Neural cell (in vitro differentiated cells): ENCODE measurements around the gene ANO3. TPM values are rescaled to one million over a fixed set of nuclear protein-coding genes. Genes with fewer than 3 reads are reported as not detected.

ENCODE experiments used
- H2AFZ ChIP-seq: fragments of 200-600, 300-800 bp; sonication (generic), shearing (Covaris generic); 2 replicates; pipeline ENCODE4 v1.6.0; 2014; ENCODE audit warnings: low read depth, mild to moderate bottlenecking, antibody characterized with exemption, low read length, moderate library complexity
- H3F3A ChIP-seq: fragments of 200-600 bp; shearing (Covaris generic); 2 replicates; pipeline ENCODE4 v1.6.1; 2016; ENCODE audit warnings: mild to moderate bottlenecking, moderate library complexity, mixed read lengths, antibody characterized with exemption, low read length; ENCODE audit not compliant: insufficient read depth, poor library complexity, severe bottlenecking
- H3K27ac ChIP-seq: fragments of 200-600, 300-800 bp; sonication (generic), shearing (Covaris generic); 2 replicates; pipeline ENCODE4 v1.5.1; 2014; ENCODE audit warnings: mild to moderate bottlenecking, low read length, moderate library complexity
- H3K27me3 ChIP-seq: fragments of 300-800, 200-600 bp; sonication (generic), shearing (Covaris generic); 2 replicates; pipeline ENCODE4 v1.6.0; 2014; ENCODE audit warnings: mild to moderate bottlenecking, low read depth, low read length, moderate library complexity; ENCODE audit not compliant: insufficient read depth
- H3K36me3 ChIP-seq: fragments of 300-800, 200-600 bp; sonication (generic), shearing (Covaris generic); 2 replicates; pipeline ENCODE4 v1.5.1; 2014; ENCODE audit warnings: mild to moderate bottlenecking, antibody characterized with exemption, low read length, moderate library complexity; ENCODE audit not compliant: insufficient read depth
- H3K4me2 ChIP-seq: fragments of 300-800, 200-600 bp; sonication (generic), shearing (Covaris generic); 2 replicates; pipeline ENCODE4 v1.6.0; 2014; ENCODE audit warnings: mild to moderate bottlenecking, low read length
- H3K4me3 ChIP-seq: fragments of 300-800, 200-600 bp; sonication (generic), shearing (Covaris generic); 2 replicates; pipeline ENCODE4 v1.5.1; 2014; ENCODE audit warnings: mild to moderate bottlenecking, low read length, moderate library complexity
- H3K79me2 ChIP-seq: fragments of 200-600 bp; shearing (Covaris generic); replicated peaks from 2 replicates; pipeline ENCODE4 v1.6.0; 2014; ENCODE audit warnings: mild to moderate bottlenecking, low read length, moderate library complexity; ENCODE audit not compliant: insufficient read depth
- H3K9ac ChIP-seq: fragments of 300-800, 200-600 bp; sonication (generic), shearing (Covaris generic); 2 replicates; pipeline ENCODE4 v1.6.1; 2016; ENCODE audit warnings: mild to moderate bottlenecking, low read length, mixed read lengths
- H3K9me2 ChIP-seq: fragments of 200-600 bp; shearing (Covaris generic); 2 replicates; pipeline ENCODE4 v1.6.1; 2016; ENCODE audit warnings: mild to moderate bottlenecking, low read length, mixed read lengths; ENCODE audit not compliant: insufficient read depth
- H3K9me3 ChIP-seq: fragments of 200-600, 300-800 bp; sonication (generic), shearing (Covaris generic); 2 replicates; pipeline ENCODE4 v1.6.1; 2016; ENCODE audit warnings: mild to moderate bottlenecking, mixed run types, low read length, moderate library complexity, mixed read lengths
- H4K20me1 ChIP-seq: fragments of 200-600 bp; shearing (Covaris generic); 2 replicates; pipeline ENCODE4 v1.6.1; 2016; ENCODE audit warnings: mild to moderate bottlenecking, mixed run types; ENCODE audit not compliant: insufficient read depth
- EP300 ChIP-seq: fragments of 450-650 bp; conservative IDR thresholded peaks from 2 replicates; pipeline ENCODE4 v1.6.1; 2014; ENCODE audit warnings: antibody characterized with exemption, mild to moderate bottlenecking, moderate library complexity; ENCODE audit not compliant: poor library complexity, severe bottlenecking
- EZH2 ChIP-seq: fragments of 200-600, 300-800 bp; shearing (Covaris generic), sonication (generic); IDR thresholded peaks from 2 replicates; pipeline ENCODE4 v1.6.1; 2014; ENCODE audit warnings: antibody characterized with exemption, low read length, borderline replicate concordance, mild to moderate bottlenecking; ENCODE audit not compliant: insufficient read depth, poor library complexity, severe bottlenecking
- MXI1 ChIP-seq: fragments of 450-650 bp; conservative IDR thresholded peaks from 2 replicates; pipeline ENCODE4 v1.6.1; 2014; ENCODE audit warnings: antibody characterized with exemption, mild to moderate bottlenecking; ENCODE audit not compliant: poor library complexity, severe bottlenecking
- POLR2AphosphoS5 ChIP-seq: IDR thresholded peaks from 2 replicates; pipeline ENCODE4 v1.6.1; 2012
- RAD21 ChIP-seq: fragments of 450-650 bp; conservative IDR thresholded peaks from 2 replicates; pipeline ENCODE4 v1.6.1; 2014; ENCODE audit warnings: antibody characterized with exemption, mild to moderate bottlenecking, moderate library complexity
- SMC3 ChIP-seq: fragments of 450-650 bp; conservative IDR thresholded peaks from 2 replicates; pipeline ENCODE4 v1.6.1; 2014; ENCODE audit warnings: antibody characterized with exemption, mild to moderate bottlenecking, moderate library complexity; ENCODE audit not compliant: poor library complexity
- TAF1 ChIP-seq: IDR thresholded peaks from 2 replicates; pipeline ENCODE4 v1.6.1; 2012; ENCODE audit warnings: low read depth
- polyA plus RNA-seq: library from polyadenylated mRNA; depleted of rRNA; stranded (reverse); fragments of >200 nt; gene quantifications from 2 replicates; pipeline ENCODE4 v1.2.3, GENCODE V29; 2014
- TF ChIP-seq, protein P1 (sequence below): IDR thresholded peaks from 2 replicates; pipeline ENCODE4 v1.6.1; 2012; ENCODE audit warnings: borderline replicate concordance
- TF ChIP-seq, protein P2 (sequence below): fragments of 450-650 bp; IDR thresholded peaks from 2 replicates; pipeline ENCODE4 v1.5.1; 2014; ENCODE audit warnings: antibody characterized with exemption, mild to moderate bottlenecking, moderate library complexity; ENCODE audit not compliant: poor library complexity, severe bottlenecking

The ANO3 gene
- polyA plus RNA-seq, 1 donor from 2014 or later, result not detected

DNA sequence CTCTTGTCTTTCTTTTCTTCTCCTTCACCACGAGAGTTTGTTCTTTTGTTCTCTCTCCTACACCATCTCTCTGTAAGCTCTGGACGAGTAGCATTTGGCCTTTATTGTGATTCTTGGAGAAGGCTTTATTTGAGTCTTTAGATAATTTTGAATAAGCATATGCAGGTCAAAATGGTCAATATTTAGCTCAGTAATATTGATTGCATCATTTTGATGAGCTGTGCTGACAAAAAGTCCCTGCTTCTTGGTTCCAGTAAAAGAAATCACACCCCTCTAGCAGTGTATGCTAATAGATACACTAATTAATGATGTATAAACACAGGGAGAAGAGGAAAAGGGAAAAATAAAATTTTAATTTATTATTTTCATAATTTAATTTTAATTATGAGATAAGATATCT is 266.0 kb downstream of the ANO3 start:
- no peaks in the 10 kb centered on the region for H3K36me3 ChIP-seq
- no peak overlapping the region for H2AFZ ChIP-seq
- no peaks in the 10 kb centered on the region for H3K9me2 ChIP-seq
- no peaks in the 10 kb centered on the region for H3K9me3 ChIP-seq
- no peak overlapping the region for H3K4me2 ChIP-seq
- no peak for TF ChIP-seq POLR2AphosphoS5
- TF ChIP-seq EZH2, result no peak
- TF ChIP-seq SMC3, result no peak
- TF ChIP-seq, protein P1, sequence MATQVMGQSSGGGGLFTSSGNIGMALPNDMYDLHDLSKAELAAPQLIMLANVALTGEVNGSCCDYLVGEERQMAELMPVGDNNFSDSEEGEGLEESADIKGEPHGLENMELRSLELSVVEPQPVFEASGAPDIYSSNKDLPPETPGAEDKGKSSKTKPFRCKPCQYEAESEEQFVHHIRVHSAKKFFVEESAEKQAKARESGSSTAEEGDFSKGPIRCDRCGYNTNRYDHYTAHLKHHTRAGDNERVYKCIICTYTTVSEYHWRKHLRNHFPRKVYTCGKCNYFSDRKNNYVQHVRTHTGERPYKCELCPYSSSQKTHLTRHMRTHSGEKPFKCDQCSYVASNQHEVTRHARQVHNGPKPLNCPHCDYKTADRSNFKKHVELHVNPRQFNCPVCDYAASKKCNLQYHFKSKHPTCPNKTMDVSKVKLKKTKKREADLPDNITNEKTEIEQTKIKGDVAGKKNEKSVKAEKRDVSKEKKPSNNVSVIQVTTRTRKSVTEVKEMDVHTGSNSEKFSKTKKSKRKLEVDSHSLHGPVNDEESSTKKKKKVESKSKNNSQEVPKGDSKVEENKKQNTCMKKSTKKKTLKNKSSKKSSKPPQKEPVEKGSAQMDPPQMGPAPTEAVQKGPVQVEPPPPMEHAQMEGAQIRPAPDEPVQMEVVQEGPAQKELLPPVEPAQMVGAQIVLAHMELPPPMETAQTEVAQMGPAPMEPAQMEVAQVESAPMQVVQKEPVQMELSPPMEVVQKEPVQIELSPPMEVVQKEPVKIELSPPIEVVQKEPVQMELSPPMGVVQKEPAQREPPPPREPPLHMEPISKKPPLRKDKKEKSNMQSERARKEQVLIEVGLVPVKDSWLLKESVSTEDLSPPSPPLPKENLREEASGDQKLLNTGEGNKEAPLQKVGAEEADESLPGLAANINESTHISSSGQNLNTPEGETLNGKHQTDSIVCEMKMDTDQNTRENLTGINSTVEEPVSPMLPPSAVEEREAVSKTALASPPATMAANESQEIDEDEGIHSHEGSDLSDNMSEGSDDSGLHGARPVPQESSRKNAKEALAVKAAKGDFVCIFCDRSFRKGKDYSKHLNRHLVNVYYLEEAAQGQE, result no peak
- TF ChIP-seq, protein P2, sequence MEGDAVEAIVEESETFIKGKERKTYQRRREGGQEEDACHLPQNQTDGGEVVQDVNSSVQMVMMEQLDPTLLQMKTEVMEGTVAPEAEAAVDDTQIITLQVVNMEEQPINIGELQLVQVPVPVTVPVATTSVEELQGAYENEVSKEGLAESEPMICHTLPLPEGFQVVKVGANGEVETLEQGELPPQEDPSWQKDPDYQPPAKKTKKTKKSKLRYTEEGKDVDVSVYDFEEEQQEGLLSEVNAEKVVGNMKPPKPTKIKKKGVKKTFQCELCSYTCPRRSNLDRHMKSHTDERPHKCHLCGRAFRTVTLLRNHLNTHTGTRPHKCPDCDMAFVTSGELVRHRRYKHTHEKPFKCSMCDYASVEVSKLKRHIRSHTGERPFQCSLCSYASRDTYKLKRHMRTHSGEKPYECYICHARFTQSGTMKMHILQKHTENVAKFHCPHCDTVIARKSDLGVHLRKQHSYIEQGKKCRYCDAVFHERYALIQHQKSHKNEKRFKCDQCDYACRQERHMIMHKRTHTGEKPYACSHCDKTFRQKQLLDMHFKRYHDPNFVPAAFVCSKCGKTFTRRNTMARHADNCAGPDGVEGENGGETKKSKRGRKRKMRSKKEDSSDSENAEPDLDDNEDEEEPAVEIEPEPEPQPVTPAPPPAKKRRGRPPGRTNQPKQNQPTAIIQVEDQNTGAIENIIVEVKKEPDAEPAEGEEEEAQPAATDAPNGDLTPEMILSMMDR, result no peak
- no peak for TF ChIP-seq MXI1
- TF ChIP-seq TAF1, result no peak
- TF ChIP-seq RAD21, result no peak
- TF ChIP-seq EP300, result no peak
- no peaks in the 10 kb centered on the region for H3F3A ChIP-seq
- no peaks in the 10 kb centered on the region for H3K27me3 ChIP-seq
- H3K4me3 ChIP-seq, result no peak overlapping the region
- no peak overlapping the region for H3K9ac ChIP-seq
- no peaks in the 10 kb centered on the region for H3K79me2 ChIP-seq
- H4K20me1 ChIP-seq, result no peaks in the 10 kb centered on the region
- H3K27ac ChIP-seq, result no peak overlapping the region

DNA sequence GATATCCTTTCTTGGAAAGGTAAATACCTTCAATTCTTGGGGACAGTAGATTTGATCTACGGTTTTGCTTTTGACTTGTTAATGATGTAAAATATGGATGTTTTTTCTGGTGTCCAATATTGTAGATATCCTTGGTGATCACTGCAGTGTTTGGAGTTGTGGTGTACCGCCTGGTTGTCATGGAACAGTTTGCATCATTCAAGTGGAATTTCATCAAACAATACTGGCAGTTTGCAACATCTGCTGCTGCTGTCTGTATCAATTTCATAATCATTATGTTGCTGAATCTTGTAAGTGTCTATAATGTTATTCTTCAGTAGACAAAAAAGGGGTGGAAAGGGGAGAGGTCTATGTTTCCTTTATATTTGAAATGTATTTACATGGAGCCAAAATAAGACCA is 267.5 kb downstream of the ANO3 start:
- Histone ChIP-seq H2AFZ (no peak overlapping the region), H3K4me3 (no peak overlapping the region), H3K9ac (no peak overlapping the region), H3K4me2 (no peak overlapping the region), H3K9me3 (no peaks in the 10 kb centered on the region), H3K27me3 (no peaks in the 10 kb centered on the region), H3F3A (no peaks in the 10 kb centered on the region), H3K36me3 (no peaks in the 10 kb centered on the region), H3K9me2 (no peaks in the 10 kb centered on the region), H3K79me2 (no peaks in the 10 kb centered on the region), H4K20me1 (no peaks in the 10 kb centered on the region), H3K27ac (no peak overlapping the region)
- TF ChIP-seq MXI1 (no peak), RAD21 (no peak), POLR2AphosphoS5 (no peak), EZH2 (no peak), SMC3 (no peak), EP300 (no peak), TAF1 (no peak)
- TF ChIP-seq, protein P2, result no peak
- TF ChIP-seq, protein P1, result no peak
